GM19372 (cell line): ENCODE data around the gene RNU6-9.
A peak's percentile ranks its signal among the peaks of the same experiment; 100 is the strongest.

Experiments used
- ATAC-seq: cut with Tn5 transposase; IDR thresholded peaks from one replicate; pipeline ENCODE4 v1.9.1; 2021; ENCODE audit warnings: mild to moderate bottlenecking, low read depth, moderate library complexity; ENCODE audit not compliant: unreplicated experiment

RNU6-9 gene

GRCh38 chr19:916645-917322 is 23.5 kb downstream of the RNU6-9 start:
- ATAC-seq: no peak

- no peak for ATAC-seq
Observed at GRCh38 chr19:917323-918151, 24.3 kb downstream of the RNU6-9 start, which contains the start of gene KISS1R. KISS1R (plus strand) TSS chr19:917333; CDS start chr19:917503, 170 bp downstream.

- ATAC-seq: no peak
Observed at GRCh38 chr19:918152-918437, 24.8 kb downstream of the RNU6-9 start.

- ATAC-seq: no peak
Observed at GRCh38 chr19:918481-919198, 25.4 kb downstream of the RNU6-9 start.

GRCh38 chr19:919199-920050 is 26.1 kb downstream of the RNU6-9 start:
- ATAC-seq: no peak

GRCh38 chr19:920051-920864 is 27.0 kb downstream of the RNU6-9 start:
- ATAC-seq: no peak

- ATAC-seq: no peak
Observed at GRCh38 chr19:924553-925086, 31.3 kb downstream of the RNU6-9 start.

GRCh38 chr19:925087-925525 is 31.8 kb downstream of the RNU6-9 start:
- ATAC-seq: peak; percentile 12

GRCh38 chr19:925526-926322 is 32.4 kb downstream of the RNU6-9 start, which contains the start of gene ARID3A:
ARID3A (plus strand) TSS chr19:926035; CDS start chr19:929529, 3,494 bp downstream.
- peak; percentile 55 for ATAC-seq

GRCh38 chr19:926323-926588 is 33.0 kb downstream of the RNU6-9 start:
- no peak for ATAC-seq

GRCh38 chr19:926589-927350 is 33.5 kb downstream of the RNU6-9 start:
- ATAC-seq: no peak

GRCh38 chr19:927351-927779 is 34.1 kb downstream of the RNU6-9 start:
- ATAC-seq: no peak

GRCh38 chr19:927780-928401 is 34.6 kb downstream of the RNU6-9 start:
- no peak for ATAC-seq

- ATAC-seq: no peak
Observed at GRCh38 chr19:928471-929202, 35.4 kb downstream of the RNU6-9 start.

- no peak for ATAC-seq
Observed at GRCh38 chr19:929203-929890, 36.1 kb downstream of the RNU6-9 start.

- no peak for ATAC-seq
Observed at GRCh38 chr19:929891-930258, 36.6 kb downstream of the RNU6-9 start.
